GM12875 (cell line): ENCODE data around the gene ARHGEF26.

Experiments
- H3K4me3 ChIP-seq: one replicate; pipeline ENCODE4 v1.5.1; 2011; ENCODE audit warnings: low read depth, low read length, control low read depth
- TF ChIP-seq, protein P1 (sequence below): IDR thresholded peaks from 2 replicates; pipeline ENCODE4 v1.5.1; 2011; ENCODE audit warnings: low read depth, mild to moderate bottlenecking, control low read depth, inconsistent platforms, low read length, moderate library complexity, borderline replicate concordance; ENCODE audit not compliant: insufficient read depth

Gene ARHGEF26

DNA sequence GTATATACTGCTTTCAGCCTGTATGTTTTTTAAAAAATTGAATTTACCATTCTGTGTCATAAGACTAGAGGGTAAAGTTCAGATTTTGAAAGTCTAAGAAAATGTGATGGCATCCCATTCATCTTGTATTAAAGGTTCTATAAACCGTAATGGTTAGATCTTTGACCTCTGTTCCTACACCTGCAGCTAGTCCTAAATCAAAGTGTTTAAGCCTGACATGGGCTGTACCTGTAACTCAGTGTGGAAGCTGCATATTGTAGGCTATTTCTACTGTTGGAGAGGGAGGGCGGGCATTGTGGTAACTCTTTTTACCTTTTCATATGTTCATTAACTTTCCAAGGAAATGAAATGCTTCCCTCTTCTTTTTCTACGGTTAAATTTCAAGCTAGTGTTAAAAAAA lies 53.9 kb downstream of the ARHGEF26 start:
- no peak overlapping the region for H3K4me3 ChIP-seq
- TF ChIP-seq, protein P1, sequence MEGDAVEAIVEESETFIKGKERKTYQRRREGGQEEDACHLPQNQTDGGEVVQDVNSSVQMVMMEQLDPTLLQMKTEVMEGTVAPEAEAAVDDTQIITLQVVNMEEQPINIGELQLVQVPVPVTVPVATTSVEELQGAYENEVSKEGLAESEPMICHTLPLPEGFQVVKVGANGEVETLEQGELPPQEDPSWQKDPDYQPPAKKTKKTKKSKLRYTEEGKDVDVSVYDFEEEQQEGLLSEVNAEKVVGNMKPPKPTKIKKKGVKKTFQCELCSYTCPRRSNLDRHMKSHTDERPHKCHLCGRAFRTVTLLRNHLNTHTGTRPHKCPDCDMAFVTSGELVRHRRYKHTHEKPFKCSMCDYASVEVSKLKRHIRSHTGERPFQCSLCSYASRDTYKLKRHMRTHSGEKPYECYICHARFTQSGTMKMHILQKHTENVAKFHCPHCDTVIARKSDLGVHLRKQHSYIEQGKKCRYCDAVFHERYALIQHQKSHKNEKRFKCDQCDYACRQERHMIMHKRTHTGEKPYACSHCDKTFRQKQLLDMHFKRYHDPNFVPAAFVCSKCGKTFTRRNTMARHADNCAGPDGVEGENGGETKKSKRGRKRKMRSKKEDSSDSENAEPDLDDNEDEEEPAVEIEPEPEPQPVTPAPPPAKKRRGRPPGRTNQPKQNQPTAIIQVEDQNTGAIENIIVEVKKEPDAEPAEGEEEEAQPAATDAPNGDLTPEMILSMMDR, result no peak

DNA sequence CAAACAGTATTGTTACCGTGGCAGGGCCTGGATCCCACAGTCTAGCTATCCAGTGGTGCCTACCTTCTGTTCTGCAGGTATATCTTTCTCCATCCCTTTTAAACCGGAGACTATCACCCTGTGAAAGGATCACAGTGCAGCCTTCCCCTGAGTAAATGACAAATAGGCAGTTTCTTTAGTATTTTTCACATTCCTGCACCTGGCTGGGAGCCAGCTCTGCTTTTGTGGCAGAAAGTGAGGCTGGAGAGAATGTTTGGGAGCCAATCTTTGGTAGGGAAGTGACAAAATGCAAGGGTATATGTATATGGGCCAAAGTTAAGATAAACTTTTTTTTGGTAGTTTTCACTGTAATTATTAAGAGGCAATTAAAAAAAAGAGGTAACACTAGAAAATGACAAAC lies 54.8 kb downstream of the ARHGEF26 start:
- TF ChIP-seq, protein P1, result no peak
- no peak overlapping the region for H3K4me3 ChIP-seq

DNA sequence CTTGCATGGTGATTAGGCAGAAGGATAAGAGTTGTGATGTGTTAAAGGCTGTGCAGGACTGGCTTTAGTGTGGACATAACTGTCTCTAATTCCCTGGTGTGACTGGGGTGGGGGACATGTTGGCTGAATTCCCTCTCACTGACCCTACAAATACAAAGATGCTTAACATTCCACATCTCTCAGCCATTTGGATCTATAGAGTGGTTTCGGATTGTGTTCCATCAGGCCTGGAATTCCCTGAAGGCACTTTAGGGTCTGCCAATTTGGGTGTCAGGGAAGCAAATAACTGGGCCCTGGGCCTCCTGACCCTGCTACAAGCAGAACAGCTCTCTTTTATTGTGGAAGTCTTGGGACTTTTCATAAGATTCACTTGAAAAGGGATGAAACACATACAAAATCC lies 56.2 kb downstream of the ARHGEF26 start:
- TF ChIP-seq, protein P1, result no peak
- no peak overlapping the region for H3K4me3 ChIP-seq

DNA sequence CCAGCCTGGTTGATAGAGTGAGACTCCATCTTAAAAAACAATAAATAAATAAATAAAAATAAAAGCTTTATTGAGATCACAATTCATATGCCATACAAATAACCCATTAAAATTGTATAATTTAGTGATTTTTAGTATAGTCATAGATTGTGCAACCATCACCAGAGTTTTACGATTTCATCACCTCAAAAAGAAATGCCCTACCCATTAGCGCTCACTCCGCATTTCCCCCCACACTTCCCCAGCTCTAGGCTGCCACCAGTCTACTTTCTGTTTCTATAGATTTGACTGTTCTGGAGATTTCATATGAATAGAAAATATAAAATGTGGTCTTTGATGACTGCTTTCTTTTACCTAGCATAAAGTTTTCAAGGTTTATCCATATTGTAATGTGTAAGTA lies 57.0 kb downstream of the ARHGEF26 start:
- H3K4me3 ChIP-seq, result no peak overlapping the region
- TF ChIP-seq, protein P1, result no peak

DNA sequence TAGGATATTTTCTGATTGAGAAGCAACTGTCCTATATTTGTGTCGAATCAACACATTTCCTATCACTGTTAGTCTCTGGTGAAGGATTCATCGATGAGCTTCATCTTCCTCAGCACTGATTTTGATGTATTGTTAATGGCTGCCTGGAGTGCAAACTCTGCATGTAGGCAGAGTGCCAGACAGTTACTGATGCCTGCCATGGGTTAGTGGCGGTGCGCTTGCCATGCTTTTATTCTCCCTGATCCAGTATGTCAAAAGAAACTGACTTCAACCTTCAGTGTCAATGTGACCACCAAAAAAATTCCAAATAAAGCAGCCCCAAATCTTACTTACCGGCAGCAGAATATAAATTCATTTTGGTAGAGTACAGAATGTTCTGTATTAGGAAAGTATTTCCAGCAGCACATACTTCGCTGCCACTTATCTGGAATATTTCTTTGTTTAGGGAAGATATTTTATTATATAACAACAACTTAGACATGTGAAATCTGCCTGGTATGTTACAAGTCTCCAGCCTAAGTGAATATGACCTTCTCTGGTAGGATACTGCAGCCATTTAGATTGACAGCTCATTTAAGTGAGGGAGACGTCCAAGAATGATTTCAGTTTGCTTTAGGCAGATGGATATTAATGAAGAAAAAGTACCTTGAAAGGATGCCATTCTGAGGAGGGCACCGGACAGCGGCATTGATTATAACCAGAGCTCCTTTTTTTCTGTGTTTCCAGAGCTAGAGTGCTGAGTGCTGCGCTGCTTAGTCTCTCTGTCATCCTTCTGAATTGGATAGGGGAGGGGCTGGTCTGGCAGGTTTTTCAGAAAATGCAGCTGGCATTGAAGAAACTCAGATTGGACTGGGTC lies 59.9 kb downstream of the ARHGEF26 start:
- no peak overlapping the region for H3K4me3 ChIP-seq

DNA sequence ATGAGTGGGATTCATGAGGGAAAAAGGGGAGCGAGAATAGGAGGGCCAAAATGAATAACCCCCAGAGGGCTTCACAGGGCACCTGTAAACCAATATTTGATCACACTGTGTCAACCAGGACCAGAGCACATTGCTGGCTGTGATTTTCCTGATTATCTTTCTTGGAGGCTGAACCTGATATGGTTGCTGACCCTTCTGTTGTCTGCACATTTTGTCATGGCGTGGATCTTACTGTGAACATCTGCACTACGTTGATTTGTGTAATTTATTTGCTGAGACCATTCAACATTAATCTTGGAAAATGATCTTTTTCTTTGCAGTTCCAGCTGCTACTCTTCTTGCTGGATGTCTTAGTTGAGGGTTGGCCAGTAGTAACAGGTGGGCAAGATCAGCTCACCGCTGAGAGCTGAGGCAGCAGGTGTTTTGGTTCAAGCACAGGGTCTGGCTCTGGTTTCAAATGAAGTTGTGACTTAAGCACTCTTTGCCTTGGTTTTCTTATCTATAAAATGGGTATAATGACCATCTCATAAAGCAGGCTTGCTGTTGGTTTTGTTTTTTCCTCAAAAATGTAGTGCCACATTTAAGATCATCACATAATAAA lies 61.2 kb downstream of the ARHGEF26 start:
- no peak overlapping the region for H3K4me3 ChIP-seq
- TF ChIP-seq, protein P1, result no peak

More for the DNA sequence above, 59.9 kb downstream of the ARHGEF26 start:
- TF ChIP-seq, protein P1, result no peak

DNA sequence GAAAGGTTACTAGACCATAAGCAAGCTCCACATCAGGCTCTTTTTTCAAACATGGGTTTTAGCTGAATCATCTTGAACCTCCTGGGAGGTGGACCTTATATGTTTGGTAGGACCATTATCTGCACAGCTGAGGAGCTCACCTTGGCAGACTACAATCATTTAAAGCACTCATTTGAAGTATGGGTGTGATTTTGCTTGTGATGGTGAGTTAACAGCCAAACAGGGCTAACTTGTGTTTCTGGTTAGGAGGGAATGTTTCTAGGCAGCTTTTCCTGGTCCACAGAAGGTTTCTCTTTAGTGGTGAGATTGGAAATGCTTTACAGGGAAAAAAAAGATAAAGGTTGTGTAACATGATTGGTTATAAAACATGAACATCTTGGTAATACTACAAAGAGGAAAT lies 61.8 kb downstream of the ARHGEF26 start:
- no peak overlapping the region for H3K4me3 ChIP-seq
- TF ChIP-seq, protein P1, result no peak
